Fibroblast of skin of scalp (primary cell): Measurements from ENCODE around the gene COL4A1.

Experiments used
- DNase-seq: peaks from one replicate; pipeline ENCODE4 v3.0.0-alpha.2; 2013

COL4A1 gene

DNA sequence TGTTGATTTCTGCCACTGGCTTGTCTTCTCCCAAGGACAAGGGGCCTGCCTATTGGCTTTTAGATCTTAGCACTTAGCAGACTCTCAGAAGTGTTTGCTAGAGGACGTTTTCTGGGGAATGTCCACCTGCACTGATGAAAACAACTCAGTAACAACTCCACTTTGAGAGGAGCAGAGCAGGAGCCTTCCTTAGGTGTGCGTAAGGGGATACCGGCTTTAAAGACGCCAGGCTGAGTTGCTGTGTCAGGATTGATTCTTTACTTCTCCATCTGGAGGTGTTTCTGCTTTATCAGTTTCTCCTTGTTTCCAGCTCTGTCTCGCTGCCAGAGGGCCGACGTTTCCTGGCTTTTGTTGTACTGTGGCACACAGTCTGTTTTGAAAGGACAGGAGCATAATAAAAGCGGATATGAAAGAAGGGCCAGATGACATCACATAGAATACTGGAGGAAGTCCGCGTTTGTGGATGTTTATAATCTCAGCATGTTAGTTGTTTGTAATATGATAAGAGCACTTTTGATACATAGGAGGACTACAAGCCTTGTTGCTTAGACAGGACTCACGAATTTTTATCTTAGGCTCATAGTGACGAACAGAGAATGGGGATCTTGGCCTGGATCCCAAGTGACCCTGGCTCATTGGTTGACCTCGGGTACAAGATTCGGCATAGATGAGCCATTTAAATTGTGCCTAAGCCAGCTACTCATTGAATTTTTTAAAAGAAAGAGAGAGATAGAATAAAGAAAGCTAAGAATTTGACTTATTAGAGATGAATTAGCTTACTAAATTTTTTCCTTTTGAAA lies 34.7 kb upstream of the COL4A1 start:
- no peak for DNase-seq

DNA sequence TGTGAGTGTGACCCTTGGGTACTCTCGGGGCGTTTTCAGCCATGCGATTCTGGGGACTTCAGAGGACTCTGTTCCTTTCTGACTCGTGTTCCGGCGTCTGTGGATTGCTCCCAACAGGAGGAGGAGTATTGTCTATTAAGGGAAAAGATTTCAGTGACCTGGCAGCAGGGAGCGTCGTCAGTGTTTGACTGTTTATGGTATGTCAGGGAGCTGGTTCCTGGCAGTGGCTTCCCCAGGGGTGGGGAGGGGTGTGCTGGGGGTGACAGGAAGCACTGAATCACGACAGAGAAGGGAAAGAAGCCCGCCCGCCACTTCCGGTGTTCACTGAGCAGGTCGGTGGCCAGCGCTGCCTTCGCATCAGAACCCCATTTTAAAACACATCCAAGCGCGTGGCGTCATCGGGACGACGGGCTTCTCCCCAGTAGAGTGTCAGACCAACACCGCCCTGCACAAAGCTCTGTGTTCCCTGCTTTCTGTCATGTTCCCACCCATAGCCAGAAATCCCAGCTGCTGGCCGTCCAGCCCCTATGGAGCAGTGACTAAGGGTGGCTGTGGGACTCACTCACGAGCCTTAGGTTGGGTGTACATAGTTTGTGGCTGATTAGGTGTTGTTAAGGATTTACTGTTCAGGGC lies 34.0 kb upstream of the COL4A1 start:
- DNase-seq: peak; percentile 70

DNA sequence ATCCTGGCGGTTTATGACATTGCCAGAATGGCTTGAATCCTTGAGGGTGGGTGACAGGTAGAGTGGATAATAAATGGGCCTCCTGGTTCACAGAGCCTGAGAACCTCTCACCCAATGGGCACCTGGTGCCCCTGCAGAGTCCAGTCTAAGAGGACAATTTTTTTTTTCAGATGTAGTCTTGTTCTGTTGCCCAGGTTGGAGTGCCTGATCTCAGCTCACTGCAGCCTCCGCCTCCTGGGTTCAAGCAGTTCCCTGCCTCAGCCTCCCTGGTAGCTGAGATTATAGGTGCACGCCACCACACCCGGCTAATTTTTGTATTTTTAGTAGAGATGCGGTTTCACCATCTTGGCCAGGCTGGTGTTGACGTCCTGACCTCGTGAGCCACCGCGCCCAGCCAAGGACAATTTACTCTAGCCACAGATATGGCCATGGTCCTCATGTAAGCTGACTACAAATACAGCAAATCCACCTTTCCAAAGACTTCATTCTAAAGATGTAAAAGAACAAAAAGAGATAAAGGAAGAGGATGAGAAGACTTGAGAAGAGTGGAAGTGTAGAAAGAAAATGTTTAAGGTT lies 33.1 kb upstream of the COL4A1 start:
- no peak for DNase-seq

DNA sequence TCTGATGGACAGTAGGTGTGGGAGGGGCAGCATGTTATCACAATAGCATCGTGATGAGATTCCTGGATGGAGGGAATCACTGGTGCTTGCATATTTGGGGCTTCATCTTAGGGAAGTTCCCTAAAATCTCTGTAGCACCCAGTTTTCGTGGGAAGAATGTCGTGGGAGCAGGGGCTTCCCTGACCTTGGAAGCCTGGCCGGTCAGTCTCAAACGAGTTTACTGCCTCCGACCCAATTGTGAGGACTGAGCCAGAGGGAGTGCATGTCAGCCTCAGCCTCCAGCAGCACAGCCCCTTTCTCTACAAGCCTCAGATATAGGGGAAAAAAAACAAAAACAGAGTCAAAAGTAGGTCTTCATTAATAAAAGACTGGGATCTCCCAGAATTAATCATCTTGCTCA lies 32.3 kb upstream of the COL4A1 start:
- DNase-seq: no peak

GRCh38 chr13:110338441-110339101 lies 31.6 kb upstream of the COL4A1 start:
- DNase-seq: peak; percentile 93

- DNase-seq: no peak
Observed at GRCh38 chr13:110337247-110337646, 30.3 kb upstream of the COL4A1 start.

GRCh38 chr13:110336681-110337080 lies 29.7 kb upstream of the COL4A1 start:
- no peak for DNase-seq

GRCh38 chr13:110336108-110336507 lies 29.2 kb upstream of the COL4A1 start:
- DNase-seq: no peak

GRCh38 chr13:110334841-110335490 lies 28.0 kb upstream of the COL4A1 start:
- peak; percentile 85 for DNase-seq

DNA sequence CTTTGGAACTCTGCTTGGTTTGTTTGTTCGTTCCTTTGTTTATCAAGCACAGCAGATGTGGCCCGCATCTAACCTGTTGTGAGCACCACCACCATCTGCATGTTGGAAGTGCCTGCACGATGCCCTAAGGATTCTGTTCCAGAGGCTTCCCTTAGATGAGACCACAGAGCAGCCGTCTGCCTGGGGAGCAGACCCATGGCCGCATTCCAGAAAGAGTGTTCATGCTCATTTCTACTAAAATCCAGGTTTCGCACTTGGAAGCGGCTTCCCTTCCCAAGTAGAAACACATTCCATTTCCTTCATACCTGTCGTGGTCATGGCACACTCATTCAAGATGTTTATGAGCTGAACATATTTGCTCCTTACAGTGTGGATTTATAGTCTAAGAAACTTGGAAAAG lies 27.3 kb upstream of the COL4A1 start:
- DNase-seq: peak; percentile 81

GRCh38 chr13:110333837-110334236 lies 26.9 kb upstream of the COL4A1 start:
- no peak for DNase-seq

DNA sequence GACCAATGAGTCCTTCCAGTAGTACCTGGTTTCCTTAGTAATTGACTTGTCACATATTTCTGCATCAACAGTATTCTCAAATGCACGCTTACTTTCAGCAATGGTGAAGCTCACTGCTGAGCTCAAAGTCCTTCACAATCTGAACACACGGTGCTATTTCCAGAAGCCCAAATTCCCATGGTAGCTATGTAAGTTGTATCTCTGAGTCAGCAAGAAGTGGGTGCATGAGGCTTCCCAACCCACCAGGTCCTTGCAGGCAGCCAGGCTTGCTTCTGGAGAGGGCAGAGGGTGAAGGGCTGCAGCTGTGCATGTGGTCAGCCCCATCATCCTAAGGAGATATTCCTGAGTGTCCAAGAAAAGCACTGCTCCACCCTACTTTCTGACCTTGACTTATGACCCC lies 25.8 kb upstream of the COL4A1 start:
- no peak for DNase-seq

GRCh38 chr13:110331362-110331761 lies 24.4 kb upstream of the COL4A1 start:
- DNase-seq: peak; percentile 76

- peak; percentile 89 for DNase-seq
Observed at GRCh38 chr13:110330491-110331011, 23.6 kb upstream of the COL4A1 start.

GRCh38 chr13:110329798-110330461 lies 23.0 kb upstream of the COL4A1 start:
- DNase-seq: peak; percentile 63

DNA sequence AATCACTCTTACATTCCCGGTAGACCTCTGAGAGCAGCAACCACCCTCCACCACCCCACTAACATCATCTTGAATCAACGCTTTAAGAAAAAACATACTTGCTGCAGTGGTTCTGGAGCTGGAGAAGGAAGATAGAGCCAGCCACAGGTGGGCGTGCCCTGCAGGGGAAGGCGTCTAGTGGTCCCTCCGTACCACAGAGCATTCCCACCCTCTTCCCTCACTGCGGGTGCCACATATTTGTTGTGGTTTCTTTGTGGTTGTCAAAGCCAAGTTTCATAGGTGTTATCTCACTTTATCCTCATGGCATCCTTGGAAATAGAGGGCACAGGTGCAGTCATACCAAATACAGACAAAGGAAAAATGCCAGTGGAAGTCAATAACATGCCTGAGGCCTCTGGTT lies 22.3 kb upstream of the COL4A1 start:
- DNase-seq: no peak

DNA sequence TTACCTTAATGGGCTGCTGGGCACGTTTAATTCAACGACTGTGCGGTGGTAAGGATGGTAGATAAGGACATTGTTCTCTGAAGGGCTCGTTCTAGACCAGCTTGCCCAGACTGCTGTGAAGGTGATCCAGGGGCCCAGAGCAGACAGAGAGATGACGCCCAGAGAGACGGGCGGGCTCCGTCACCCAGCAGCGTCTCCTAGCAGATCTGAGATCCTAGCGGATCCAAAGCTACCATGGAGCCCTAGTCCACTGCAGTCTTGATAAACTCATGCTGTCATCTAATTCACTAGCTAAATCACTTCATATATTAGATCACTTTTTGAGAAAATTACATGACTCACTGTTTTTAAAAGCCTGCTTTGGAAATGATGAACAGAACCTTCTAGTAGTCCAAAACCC lies 21.6 kb upstream of the COL4A1 start:
- DNase-seq: no peak

DNA sequence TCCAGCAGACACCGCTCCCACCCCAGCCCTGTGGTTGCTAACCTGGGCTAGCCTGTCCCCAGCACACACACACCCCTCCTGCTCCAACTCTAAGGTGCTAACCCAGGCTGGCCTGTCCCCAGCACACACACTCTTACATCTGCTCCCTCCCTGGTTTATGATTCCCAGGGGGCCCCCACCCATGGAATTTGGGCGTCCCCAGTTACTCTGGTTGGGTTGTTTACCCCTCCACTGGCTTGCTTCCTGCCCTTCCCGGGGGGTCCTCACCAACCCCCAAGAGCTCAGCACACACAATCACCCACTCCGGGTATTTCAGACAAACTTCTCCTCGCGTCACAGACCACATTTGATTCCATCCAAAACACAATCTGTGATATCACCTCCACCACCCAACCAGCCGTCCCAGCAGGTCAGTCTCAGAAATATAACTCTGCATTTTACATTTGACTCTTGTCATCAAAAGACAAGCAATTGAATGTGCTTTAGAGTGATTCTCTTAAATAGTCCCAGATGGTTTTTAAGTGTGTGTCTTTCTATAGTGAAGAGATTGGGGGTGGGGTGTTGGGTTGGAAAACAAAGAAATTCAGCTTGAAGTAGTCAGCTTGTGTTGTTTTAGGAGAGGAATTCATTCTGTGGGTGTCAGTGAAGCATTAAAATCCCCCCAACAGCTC lies 20.2 kb upstream of the COL4A1 start:
- DNase-seq: peak; percentile 96

DNA sequence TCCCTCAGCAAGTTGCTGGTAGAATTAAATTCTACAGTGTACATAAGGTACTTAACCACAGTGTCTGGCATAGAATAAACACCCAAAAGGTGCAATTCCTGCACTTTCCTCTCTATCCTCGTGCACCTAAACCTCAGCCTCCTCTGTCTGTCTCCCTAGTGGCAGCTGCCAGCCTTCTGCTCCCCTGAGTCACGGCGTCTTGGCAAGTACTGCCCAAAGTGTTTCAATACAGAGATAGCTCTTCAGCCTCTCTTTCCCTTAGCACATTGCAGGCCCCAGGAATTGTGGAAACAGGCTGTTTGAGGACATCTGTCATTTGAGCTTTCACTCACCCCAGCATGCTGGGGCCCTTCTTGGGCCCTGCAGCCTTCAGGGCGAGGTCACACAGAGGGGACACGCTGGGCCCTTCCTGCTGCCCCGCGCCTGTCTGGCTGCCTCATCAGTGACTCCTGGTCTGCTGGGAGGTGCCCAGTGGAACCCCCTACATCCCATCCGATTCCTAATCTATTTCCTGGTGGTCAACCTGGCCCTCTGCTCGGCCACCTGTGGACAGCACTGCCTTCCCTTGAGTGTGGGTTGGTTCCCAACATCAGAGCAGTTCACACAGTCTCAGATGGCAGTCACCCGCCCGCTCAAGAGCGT lies 19.4 kb upstream of the COL4A1 start:
- DNase-seq: peak; percentile 40

- no peak for DNase-seq
Observed at GRCh38 chr13:110324026-110324749, 17.2 kb upstream of the COL4A1 start.
